Effector memory CD4-positive, alpha-beta T cell (primary cell): ENCODE measurements around the gene RSPH1.

Source experiments
- DNase-seq, 3 donors: peaks; one replicate each; pipeline ENCODE4 v3.0.0-alpha.2; 2020
- H3K27ac ChIP-seq: 2 replicates; pipeline ENCODE4 v1.7.0; 2013; ENCODE audit warnings: mild to moderate bottlenecking, low read length, moderate library complexity; ENCODE audit not compliant: insufficient read depth, poor library complexity, severe bottlenecking
- H3K27me3 ChIP-seq: replicated peaks from 2 replicates; pipeline ENCODE4 v1.7.0; 2013; ENCODE audit warnings: mild to moderate bottlenecking, low read length; ENCODE audit not compliant: insufficient read depth, control insufficient read depth, poor library complexity, severe bottlenecking
- H3K36me3 ChIP-seq: 2 replicates; pipeline ENCODE4 v1.7.0; 2013; ENCODE audit warnings: mild to moderate bottlenecking, low read length, moderate library complexity; ENCODE audit not compliant: control insufficient read depth, insufficient read depth
- H3K4me1 ChIP-seq: 2 replicates; pipeline ENCODE4 v1.7.0; 2013; ENCODE audit warnings: low read length, mild to moderate bottlenecking; ENCODE audit not compliant: control insufficient read depth, insufficient read depth, poor library complexity, severe bottlenecking
- H3K4me3 ChIP-seq: 2 replicates; pipeline ENCODE4 v1.7.0; 2013; ENCODE audit warnings: low read length, low read depth, mild to moderate bottlenecking; ENCODE audit not compliant: insufficient read depth, poor library complexity, severe bottlenecking
- H3K9me3 ChIP-seq: 2 replicates; pipeline ENCODE4 v1.7.0; 2013; ENCODE audit warnings: mild to moderate bottlenecking, low read length, moderate library complexity; ENCODE audit not compliant: control insufficient read depth
- total RNA-seq, 3 donors: gene quantifications; one replicate each; lab custom pipeline; 2026; lab: John Stamatoyannopoulos, UW

RSPH1 gene
- 0 to 0.09 (median 0) reads per million in 3 donors for total RNA-seq

DNA sequence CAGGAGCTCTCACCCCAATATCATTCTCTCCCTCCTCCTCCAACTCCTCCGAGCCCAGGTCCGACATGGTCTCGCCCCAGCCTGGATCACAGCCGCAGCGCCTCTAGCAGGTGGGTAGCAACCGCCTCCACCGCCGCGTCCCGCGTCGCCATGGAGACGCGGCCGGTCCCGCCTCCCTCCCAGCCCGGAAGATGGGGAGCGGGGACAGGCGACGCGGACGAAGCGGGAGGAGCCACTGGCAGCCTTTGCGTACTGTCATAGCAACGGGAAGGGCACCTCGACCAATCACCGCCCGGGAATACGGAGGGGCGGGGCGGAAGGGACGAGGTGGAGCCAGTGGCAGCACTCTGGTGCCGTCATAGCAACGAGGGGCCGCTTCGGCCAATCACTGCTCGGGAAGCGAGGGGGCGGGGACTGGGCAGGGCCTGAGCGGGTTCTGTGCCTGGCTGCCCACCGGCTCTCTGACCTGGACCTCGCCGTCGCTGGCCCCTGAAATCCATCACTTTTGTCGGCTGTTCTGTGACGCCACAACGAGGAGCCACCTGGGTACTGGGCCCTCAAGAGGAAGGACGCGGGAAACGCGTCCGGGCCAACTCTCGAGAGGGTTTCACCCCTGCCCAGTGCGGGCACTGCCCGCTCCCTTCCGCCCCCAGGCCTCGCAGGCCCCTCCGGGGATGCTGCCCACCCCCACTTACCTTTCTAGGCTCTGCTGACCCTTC is at the start of gene RSPH1:
Gene RSPH1 (minus strand): TSS at position 105 of the 719 bp plus-strand sequence. CDS start 38 bp downstream, at position 67.
- H3K36me3 ChIP-seq: no peaks in the 10 kb centered on the region

DNA sequence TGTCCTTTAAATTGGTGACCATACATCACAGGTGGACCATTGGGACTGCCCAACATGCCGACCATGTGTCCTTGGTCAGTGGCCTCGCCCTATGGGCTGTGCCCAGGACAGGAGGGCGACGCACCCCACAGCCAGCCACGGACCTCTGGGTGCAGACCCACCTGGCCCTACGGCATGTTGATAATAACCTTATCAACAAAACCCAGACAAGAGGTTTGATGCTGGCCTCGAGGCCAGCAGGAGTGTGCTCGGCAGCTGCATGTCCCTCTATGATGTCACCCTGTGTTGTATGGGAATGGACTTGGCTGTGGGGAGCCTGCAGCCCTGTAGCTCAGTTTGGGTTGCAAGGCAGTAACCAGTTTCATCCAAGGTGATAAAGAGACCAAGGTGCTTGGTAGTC is 49.7 kb upstream of the RSPH1 start:
- no peak overlapping the region for H3K27ac ChIP-seq
- H3K27me3 ChIP-seq: no peaks in the 10 kb centered on the region
- H3K9me3 ChIP-seq: no peaks in the 10 kb centered on the region
- DNase-seq: no peak
- H3K36me3 ChIP-seq: peaks cover 30% of the 10 kb centered on the region
- no peak overlapping the region for H3K4me3 ChIP-seq
- H3K4me1 ChIP-seq: no peaks in the 10 kb centered on the region

More for the DNA sequence above, at the start of gene RSPH1:
- H3K9me3 ChIP-seq: no peaks in the 10 kb centered on the region
- H3K27ac ChIP-seq: peak within 1 kb of the TSS; percentile 69
- H3K4me3 ChIP-seq: peak within 1 kb of the TSS; percentile 67
- DNase-seq: peak; percentile 99
- H3K4me1 ChIP-seq: peaks cover 10% of the 10 kb centered on the region
- H3K27me3 ChIP-seq: no peaks in the 10 kb centered on the region

- no peak for DNase-seq
- H3K9me3 ChIP-seq: no peaks in the 10 kb centered on the region
- no peaks in the 10 kb centered on the region for H3K27me3 ChIP-seq
- H3K4me1 ChIP-seq: no peaks in the 10 kb centered on the region
- H3K27ac ChIP-seq: no peak overlapping the region
- no peak overlapping the region for H3K4me3 ChIP-seq
- peaks cover 30% of the 10 kb centered on the region for H3K36me3 ChIP-seq
Observed at GRCh38 chr21:42545317-42545716, 49.3 kb upstream of the RSPH1 start.

- DNase-seq: no peak
- no peaks in the 10 kb centered on the region for H3K4me1 ChIP-seq
- peaks cover 33% of the 10 kb centered on the region for H3K36me3 ChIP-seq
- H3K27ac ChIP-seq: no peak overlapping the region
- no peak overlapping the region for H3K4me3 ChIP-seq
- no peaks in the 10 kb centered on the region for H3K27me3 ChIP-seq
- no peaks in the 10 kb centered on the region for H3K9me3 ChIP-seq
Observed at GRCh38 chr21:42544544-42544943, 48.5 kb upstream of the RSPH1 start.

DNA sequence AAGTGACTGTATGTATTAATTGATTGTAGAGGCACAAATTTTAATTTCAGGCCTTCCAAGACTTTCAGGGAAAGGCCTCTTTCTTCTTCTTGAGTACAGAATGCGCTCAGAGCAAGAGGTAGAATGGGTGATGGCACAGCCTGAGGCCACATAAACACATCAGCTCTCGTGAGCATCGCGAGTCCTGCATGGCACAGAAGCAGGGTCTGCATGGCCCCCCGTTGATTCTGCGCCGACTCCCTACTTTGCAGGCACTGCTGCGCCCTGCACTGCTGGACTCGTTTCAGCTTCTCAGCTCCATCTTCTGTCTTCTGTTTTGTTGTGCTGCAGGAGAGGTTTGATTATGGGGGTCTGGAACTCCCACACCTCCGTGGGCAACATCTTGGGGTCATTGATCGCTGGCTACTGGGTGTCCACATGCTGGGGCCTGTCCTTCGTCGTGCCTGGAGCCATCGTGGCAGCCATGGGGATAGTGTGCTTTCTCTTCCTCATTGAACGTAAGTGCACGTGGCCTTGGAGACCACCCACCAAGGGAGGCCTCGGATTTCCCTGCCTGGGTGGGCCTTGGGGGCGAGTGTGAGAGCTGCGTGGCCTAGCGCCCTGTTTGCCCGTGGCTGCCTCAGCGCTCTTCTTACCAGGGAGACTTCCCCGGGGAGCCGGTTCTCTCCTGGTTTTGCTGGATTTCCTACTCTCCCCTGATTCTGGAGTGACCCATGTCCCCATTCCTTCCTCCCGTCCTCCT is 47.3 kb upstream of the RSPH1 start:
- Histone ChIP-seq H3K4me1 (no peaks in the 10 kb centered on the region), H3K27me3 (no peaks in the 10 kb centered on the region), H3K27ac (no peak overlapping the region), H3K4me3 (no peak overlapping the region), H3K36me3 (peaks cover 30% of the 10 kb centered on the region), H3K9me3 (no peaks in the 10 kb centered on the region)
- no peak for DNase-seq

DNA sequence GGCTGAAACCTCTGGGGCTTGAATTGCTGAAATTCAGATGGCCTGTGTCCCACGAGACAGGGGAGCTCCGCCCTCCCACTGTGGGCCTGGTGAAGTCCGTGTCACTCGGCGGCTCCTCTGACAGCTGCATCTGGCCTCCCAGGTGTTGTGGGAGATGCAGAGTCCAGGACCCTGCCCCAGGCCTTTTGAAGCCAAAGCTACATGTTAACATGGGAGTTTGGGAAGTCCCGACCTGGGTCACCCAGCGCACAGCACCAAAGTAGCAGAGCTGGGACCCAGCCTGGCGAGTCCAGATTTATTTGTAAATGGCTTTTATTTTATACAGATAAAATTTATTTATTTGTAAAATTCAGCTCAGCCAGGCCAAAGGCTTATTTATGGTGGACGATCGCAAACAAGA is 46.6 kb upstream of the RSPH1 start:
- DNase-seq: no peak
- Histone ChIP-seq H3K27me3 (no peaks in the 10 kb centered on the region), H3K9me3 (no peaks in the 10 kb centered on the region), H3K36me3 (peaks cover 24% of the 10 kb centered on the region), H3K4me3 (no peak overlapping the region), H3K27ac (no peak overlapping the region), H3K4me1 (no peaks in the 10 kb centered on the region)

GRCh38 chr21:42542196-42542595 is 46.2 kb upstream of the RSPH1 start:
- Histone ChIP-seq H3K4me1 (no peaks in the 10 kb centered on the region), H3K36me3 (peaks cover 20% of the 10 kb centered on the region)

DNA sequence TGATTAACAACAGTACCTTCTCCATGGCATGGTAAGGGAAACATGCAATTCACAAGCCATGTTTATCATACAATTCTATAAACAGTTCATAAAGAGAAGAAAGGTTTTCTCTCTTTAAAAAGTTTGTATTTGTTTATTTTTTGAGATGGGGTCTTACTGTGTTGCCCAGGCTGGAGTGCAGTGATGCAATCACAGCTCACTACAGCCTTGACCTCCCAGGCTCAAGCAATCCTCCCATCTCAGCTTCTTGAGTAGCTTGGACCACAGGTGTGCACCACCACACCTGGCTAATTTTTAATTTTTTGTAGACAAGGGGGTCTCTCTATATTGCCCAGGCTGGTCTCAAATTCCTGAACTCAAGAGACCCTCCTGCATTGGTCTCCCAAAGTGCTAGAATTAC is 45.6 kb upstream of the RSPH1 start:
- Histone ChIP-seq H3K9me3 (no peaks in the 10 kb centered on the region), H3K27ac (no peak overlapping the region), H3K36me3 (peaks cover 17% of the 10 kb centered on the region), H3K4me1 (no peaks in the 10 kb centered on the region), H3K27me3 (no peaks in the 10 kb centered on the region), H3K4me3 (no peak overlapping the region)
- DNase-seq: no peak

More at GRCh38 chr21:42542196-42542595, 46.2 kb upstream of the RSPH1 start:
- no peak overlapping the region for H3K27ac ChIP-seq
- H3K9me3 ChIP-seq: no peaks in the 10 kb centered on the region
- no peaks in the 10 kb centered on the region for H3K27me3 ChIP-seq
- DNase-seq: no peak
- no peak overlapping the region for H3K4me3 ChIP-seq

DNA sequence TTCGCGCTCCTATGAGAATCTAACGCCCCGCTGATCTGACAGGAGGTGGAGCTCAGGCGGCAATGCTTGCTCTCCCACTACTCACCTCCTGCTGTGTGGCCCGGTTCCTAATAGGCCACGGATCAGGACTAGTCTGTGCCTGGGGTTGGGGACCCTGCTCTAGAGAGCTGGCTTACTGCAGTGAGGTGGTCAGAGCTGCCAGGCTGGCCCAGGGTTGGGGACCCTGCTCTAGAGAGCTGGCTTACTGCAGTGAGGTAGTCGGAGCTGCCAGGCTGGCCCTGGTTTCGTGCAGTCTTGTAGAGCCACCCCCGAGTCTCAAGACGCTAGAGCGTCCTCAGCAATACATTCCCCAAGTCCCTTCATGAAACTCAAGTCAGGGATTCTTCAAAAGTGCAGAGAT is 45.1 kb upstream of the RSPH1 start:
- Histone ChIP-seq H3K27me3 (no peaks in the 10 kb centered on the region), H3K27ac (no peak overlapping the region), H3K9me3 (no peaks in the 10 kb centered on the region), H3K4me1 (no peaks in the 10 kb centered on the region), H3K4me3 (no peak overlapping the region), H3K36me3 (peaks cover 17% of the 10 kb centered on the region)
- DNase-seq: no peak

- no peak overlapping the region for H3K4me3 ChIP-seq
- no peak for DNase-seq
- no peaks in the 10 kb centered on the region for H3K27me3 ChIP-seq
- no peak overlapping the region for H3K27ac ChIP-seq
- H3K36me3 ChIP-seq: peaks cover 22% of the 10 kb centered on the region
- H3K9me3 ChIP-seq: no peaks in the 10 kb centered on the region
- H3K4me1 ChIP-seq: no peaks in the 10 kb centered on the region
Observed at GRCh38 chr21:42540396-42540795, 44.4 kb upstream of the RSPH1 start.
